Measurements from ENCODE around the gene SLC25A26.

SLC25A26 gene

DNA sequence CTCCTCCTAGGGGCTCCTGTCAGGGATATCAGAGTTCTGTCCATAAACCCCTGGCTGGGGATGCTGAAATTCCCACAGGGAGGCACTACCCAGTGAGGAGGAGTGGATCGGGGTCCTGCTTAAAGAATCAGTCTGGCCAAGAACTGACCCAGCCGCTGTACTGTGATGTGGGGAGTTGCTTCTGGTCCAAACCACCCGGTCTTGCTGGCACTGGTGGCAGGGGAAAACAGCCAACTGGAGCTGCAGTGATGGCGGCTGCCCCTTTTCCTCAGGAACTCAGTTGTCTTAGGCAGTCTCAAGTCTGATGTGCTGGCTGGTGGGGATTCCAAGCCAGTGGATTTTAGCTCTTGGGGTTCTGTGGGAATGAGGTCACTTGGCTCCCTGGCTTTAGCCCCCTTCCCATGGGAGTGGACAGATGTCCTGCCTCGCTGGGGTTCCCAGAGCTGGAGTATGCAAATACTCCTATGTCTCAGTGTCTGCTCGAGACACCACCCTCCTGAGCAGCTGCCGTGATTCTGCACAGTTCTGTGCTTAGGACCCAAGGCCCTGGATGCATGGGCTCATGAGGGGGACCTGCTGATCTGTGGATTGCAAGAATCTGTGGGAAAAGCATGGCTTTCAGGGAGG lies 97.1 kb downstream of the SLC25A26 start:
- peak in 32 of 56 donors; percentile 2 to 55 (median 18) for DNase-seq

DNA sequence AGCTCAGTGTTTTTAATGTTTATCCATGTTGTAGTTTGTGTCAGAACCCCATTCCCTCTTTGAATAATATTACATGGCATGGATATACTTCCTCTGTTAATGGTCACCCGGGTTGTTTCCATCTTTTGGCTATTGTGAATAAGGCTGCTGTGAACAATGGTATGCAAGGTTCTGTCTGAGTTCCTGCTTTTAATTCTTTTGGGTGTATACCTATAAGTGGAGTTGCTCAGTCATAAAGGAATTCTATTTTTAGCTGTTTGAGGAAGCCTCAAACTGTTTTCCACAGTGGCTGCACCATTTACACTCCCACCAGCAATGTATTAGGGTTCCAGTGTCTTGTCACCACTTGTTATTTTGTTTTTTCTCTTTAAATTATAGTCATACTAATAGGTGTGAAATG lies 99.6 kb downstream of the SLC25A26 start:
- no peak for DNase-seq

DNA sequence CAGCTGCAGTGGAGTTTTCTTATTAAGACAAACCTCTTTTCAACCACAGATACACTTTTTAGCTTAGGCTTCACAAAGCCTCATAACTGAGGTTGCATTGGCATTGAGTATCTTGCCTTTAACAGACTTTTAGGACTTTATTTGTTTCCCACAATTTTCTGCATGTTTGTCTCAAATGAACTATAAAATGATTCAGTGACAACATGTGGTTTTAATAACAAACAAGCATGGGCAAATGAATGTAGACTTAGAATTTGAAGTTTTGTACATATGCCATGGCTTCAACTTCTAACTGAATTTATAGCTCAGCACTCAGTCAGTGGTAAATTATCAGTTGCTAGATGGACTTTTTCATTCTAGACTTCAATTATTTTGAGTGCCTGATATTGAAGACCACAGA lies 101.6 kb downstream of the SLC25A26 start:
- DNase-seq, result no peak

DNA sequence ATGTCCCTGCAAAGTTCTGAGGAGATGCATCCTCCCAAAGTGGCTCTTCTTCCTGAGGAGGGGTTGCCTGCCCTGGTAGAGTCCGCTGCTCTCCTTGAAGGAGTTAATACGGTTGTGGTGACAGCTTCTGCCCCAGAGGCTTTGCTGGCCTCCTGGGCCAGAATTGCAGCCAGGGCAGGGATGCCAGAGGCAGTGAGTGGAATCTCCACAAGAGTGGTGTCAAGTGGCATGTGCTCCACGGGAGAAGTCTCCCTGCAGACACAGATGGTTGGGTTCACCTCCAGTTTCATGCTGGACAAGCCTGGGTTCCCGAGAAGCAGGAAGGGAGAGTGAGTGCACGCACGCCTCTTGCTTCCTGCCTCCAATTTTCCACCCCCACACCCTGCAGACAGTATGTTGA lies 105.5 kb downstream of the SLC25A26 start:
- DNase-seq, result no peak

DNA sequence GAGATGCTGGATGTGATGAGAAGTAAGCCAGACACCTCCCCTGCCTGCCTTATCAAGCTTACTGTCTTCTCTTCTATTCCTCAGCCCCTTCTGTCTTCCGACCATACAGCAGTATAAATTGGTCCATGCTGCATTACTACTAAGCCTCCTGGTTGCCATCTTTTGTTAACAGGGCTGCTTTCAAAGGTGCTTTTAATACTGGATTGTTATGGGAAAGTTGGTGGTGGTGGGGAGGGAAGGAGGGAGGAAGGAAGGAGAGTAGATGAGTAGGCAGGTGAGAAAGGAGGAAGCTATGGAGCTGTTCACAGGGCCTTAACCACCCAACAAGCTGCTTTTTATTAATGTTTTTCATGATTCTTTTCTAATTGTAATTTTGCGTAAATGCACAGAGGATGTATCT lies 114.9 kb downstream of the SLC25A26 start:
- no peak for DNase-seq

DNA sequence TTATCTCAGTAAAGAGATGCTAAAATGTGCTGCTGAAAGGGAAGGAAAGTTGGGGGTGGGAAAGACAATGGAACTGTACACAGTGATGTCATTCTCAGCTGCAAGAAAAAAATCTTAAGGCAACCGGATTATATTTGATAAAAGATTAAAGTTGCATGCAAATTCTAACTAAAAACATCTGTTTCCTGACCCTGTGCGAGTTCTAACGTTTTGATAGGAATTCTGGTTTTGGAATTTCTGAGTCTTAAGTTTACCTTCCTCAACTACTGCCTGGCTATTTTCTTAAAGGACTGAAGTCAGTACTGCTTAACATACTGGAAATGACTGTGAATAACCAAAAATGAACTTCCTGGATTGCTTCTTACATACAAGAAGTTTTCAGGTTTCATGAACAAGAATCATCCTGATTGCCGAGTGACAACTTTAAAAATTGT lies 115.5 kb downstream of the SLC25A26 start:
- no peak for DNase-seq

DNA sequence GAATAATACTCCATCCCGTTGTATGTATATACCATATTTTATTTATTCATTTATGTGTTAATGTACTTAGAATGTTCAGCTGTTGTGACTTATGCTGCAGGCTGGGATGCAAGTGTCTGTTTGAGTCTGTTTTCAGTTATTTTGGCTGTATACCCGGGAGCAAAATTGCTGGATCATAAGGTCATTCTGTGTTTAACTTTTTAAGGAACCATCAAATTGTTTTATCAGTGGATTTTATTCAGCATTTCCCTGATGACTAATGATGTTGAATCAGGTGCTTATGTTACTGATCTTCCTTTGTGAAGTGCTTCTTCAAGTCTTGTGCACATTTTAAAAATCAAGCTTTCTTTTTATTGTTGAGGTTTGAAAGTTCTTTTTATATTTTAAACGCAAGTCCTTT lies 118.1 kb downstream of the SLC25A26 start:
- DNase-seq, result no peak

DNA sequence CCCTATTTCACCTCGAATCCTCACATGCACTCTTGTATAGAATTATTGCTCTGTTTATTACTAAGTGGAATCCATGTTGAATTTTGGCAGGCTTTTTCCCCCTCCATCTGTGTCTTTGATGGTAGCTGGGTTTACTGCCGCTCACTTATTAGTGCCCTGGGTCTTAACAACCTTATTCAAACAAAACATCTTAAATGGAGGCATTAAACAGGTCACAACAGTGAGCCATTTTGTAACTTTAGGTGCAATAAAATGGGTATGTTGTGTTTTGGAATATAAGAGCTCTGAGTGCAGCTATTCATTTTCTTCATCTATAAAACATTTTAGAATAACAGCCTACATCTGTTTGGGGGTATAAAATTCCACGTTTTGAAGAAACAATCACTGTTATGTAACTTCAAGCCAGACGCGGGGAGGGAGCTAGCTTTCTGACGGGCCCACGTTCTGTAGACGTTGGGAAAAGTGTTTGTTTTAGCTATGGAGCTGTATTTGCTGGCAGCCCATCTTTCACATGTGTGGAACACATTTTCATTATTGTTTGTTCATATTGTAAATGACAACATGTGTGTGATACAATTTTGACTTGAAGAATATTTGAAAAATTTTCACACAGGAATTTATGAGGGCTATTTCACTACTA lies 122.0 kb downstream of the SLC25A26 start:
- no peak for DNase-seq

DNA sequence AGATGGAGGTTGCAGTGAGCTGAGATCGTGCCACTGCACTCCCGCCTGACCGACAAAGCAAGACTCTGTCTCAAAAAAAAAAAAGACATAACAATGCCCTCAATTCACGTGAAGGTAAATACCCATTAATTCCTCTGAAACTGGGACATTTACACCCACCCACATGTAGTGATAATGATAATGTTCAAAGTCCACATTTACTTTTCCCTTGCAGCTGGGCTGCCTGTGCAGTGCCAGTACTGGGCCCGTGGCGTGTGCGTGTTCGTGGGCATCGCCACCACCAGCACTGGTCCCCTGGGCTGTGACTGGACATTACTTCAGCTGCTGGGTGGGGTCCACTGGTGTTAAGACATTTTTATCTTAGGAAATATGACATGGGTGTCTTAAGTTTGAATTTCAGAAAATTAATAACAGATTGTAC lies 123.6 kb downstream of the SLC25A26 start:
- DNase-seq, result no peak

DNA sequence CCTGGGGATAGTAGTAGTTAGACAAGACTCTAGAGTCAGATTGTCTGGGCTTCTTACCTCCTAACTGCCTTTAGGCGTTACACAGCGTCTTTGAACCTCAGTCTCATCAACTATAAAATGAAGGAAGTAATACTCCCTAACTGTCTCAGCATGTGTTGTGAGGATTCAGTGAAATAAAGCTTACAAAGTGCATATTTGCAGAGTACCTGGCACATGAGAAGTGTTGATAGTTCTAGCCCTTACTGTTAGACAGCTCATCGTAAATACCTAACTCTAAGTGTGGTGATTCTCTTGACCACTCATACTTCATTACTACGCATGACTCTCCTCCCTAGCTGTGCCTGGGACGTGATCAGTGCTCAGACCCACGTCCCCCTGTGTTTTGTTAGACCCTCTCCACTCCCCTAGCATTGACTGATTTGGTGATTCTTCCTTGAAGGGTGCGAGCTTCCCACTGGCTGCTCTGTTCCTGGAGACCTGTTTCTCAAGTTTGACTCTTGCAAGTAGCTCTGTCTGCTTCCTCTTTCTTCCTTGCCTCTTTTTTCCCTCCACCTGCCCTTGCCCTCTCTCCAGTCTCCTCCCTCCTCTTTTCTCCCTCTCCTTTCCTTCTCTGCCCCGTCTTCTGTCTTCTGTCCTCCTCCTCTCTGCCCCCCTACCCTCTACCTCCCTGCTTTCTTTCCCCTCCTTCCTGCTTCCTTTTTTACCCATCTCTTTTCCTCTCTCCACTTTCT lies 124.2 kb downstream of the SLC25A26 start:
- no peak for DNase-seq

DNA sequence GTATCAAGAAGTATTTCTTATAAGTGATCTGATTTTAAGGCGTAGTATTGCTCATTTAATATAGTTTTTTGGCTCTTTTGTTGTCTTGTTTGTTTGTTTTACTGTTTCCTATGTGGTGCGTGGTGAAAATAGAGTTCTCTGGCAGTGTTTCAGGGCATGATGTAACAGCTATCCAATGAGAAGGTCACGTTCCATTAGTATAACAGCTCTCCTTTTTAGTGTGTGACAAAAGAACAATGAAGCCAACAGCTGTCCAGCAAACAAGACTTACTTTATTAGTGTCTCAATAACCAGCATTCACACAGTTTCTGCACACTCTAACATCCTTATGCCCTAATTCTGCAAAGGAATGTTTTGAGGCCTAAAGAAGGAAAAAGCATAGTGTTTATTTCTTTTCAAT lies 127.9 kb downstream of the SLC25A26 start:
- peak in 23 of 56 donors; percentile 2 to 54 (median 24) for DNase-seq

DNA sequence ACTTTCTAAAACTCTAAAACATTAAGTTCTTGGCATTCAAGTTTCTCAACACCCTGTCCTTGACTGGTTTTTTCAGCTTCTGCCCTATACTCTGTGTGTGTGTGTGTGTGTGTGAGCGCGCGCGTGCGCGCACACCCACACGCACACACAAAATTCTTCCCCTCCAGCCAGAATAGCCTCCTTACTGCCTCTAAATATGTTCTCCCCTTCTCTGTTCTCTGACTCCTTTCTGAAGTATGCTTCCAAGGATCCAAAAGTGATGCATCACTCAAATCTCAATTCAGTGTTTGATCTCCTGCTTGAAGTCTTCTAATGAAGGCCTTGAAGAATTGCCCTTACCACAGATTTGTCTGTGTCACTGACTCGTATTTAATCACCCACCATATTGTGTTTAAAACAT lies 129.8 kb downstream of the SLC25A26 start:
- DNase-seq, result no peak

DNA sequence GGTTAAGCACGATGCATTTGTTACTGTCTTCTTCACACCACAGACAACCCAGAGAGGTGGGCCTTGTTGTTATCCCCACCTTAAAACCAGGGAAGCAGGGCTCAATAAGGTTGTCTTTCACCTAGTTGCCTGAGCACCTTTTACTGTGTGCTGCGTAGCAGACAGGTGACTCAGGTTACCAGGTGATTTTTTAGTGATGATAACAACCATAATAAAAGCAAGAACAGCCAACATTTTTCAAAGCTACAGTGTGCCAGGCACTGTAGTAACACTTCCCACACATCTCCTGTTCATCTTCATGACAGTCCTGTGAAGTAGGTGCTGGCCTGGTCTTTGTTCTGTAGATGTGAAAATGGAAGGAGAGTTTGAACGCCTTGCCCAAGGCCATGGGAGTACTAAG lies 132.2 kb downstream of the SLC25A26 start:
- no peak for DNase-seq

DNA sequence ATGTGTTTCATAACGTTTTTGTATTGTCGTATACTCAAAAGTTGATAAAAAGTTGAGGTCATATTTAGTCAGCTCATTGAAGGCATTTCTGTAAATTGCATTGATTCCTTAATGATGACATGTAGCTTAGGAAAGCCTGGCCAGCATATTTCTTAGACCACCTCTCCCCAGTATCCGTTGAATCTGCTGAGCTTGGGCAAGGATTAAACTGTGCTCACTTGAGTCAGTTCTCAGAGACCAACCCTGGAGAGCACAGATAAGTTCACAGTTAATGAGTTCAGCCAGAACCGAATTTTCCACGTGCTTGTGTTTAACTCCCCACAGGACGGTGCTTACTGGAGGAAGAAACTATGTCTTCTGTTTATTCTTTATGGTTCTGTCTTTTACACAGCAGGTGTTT lies 132.7 kb downstream of the SLC25A26 start:
- DNase-seq, result no peak

DNA sequence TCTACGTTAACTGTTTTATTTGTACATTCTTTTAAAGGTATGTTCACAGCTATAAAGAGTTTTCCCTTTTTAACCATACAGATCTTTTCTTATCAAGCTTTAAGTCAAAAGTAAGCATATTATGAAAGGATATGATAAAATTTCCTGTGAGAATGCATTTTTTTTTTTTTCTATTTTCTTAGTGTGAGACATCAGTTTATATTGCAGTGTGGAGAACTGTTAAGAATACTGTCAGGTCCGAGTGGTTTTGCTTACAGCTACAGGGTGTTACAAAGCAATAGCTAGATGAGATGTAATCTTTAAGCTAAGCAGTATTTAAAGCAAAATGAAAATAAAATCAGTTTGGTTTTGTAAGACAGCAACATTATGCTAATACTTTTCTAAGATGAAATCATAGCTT lies 133.2 kb downstream of the SLC25A26 start:
- DNase-seq, result no peak

DNA sequence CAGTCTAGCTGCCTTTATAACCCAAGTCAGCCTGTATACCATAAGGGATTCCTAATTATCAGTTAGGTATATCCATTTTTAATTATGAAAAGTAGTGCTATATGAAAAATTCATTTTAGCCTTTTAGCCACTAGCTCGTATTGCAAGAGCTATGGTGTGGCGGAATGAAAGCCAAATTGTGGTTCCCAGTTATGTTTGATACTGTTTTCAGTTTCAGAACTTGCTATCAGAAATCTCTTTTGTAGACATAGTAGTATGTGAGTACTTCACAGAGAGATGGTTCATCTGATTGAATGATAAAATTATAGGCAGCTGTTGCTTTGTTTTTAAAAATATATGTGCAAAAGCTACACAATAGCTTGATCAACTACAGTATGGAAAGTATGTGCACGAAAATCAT lies 134.6 kb downstream of the SLC25A26 start:
- no peak for DNase-seq

DNA sequence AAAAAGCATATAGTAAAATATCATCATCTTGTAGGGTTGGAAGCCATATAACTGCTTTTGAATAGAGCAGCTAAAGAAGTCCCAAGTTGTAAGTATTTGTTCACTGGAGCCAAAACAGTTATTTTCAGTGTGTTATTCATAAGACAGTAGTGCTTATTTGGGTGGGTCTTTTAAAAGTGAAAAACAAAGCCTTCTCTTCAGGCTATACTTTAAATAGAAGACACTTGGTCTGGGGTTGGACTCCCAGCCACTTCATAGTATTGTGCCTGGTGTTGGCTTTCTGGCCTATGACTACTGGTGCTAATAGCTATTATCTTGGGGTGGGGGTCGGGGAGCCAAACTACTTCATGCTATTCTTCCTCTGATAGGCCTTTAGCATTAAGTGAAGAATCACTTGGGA lies 135.2 kb downstream of the SLC25A26 start:
- no peak for DNase-seq

DNA sequence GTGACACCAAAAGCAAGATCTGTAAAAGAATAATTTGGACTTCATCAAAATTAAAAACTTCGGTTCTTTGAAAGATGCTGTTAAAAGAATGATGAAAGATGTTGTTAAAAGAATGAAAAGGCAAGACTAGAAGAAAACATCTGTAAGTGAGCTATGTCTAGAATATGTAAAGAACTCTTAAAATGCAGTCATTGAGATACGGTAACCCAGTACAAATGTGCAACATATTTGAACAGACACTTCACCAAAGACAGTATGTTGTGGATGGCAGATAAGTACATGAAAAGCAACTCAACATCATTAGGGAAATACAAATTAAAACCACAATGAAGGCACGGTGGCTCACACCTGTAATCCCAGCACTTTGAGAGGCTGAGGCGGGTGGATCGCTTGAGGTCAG lies 140.6 kb downstream of the SLC25A26 start:
- DNase-seq, result no peak

DNA sequence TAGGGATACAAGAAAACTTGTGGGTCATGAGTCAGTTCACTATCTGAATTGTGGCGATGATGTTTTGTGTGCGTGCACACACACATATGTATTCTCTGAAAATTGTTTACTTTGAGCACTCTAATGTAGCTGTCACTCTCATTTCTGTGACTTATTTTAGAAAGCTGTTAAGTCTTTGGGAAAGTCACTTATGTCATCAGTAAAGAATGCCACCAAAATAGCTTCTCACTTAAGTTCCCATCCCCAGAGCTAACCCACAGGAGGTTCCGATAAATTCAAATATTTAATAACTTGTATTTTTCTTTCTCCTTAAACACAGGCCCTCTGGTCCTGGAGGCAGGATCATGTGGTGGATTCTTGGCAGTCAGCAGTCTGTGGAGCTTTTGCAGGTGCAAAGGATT lies 141.7 kb downstream of the SLC25A26 start:
- DNase-seq, result no peak

DNA sequence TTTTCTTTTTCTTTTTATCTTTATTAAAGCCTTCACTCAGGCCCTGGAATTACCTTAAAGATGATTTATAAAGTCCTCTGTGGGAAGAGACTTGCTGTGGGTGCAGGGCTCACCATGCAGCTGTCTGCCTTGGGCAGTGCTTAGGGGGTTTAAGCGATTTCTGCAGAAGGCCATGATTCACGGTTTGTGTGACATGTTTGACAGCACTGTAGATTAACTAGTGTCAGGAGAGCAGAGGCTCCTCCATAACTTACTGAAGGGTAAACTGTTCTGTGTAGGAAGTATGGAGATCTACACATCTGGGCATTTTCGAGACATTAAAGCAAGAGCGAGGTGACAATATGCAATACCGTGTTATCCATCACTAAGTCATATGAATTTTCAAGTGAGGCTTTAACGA lies 142.3 kb downstream of the SLC25A26 start:
- no peak for DNase-seq

DNA sequence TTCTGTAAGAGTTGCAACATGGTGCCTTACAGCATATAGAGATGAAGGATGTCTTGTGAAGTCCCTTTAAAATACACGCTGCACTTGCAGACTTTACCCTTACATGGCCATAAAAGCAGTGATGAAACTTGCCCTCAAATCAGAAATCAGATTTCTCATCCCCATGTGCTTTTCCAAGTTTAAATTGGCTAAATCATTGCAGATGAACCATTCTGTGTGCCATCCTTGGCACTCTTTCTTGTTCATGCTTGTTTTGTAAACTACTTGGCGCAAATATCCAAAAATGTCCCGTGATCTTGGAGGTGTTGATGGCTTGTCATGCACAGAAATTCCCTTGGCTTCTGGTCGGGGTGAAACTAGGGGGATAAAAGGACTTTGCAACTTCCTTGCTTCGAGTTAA lies 144.3 kb downstream of the SLC25A26 start:
- no peak for DNase-seq

DNA sequence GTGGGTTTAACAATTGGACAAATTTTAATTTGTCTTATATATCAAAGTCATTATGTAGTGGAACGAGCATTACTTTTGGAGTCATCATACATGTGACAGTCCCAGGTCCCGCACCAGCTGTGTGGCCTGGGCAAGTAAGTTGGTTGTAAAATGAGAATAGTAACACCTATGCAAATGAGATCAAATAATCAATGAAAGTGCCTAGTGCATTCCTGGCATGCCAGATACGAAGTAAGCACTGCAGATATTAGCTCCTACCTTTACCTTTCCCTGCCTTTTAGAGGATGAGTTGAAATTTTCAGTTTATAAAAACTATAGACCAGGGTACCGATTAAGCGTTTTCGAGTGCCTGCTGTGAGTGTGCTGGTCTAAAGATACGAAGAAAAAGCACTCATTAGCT lies 145.9 kb downstream of the SLC25A26 start:
- no peak for DNase-seq

DNA sequence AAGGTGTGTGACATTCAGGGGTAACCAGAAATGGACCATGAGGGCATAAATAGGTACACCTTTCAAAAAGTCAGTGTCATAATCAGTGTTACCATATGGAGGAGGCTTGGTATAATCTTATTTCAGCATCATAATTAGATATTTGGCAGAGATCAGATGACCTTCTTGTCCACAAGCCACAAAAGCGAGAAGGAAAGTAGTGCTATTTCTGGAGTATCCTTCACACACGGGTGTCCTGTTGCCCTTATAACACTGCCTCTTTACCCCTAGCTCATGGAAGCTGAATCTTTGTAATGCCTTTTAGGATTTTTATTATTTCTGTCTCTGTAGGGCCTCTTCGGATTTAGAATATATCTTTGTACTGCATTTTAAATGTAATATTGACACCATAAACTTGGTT lies 147.2 kb downstream of the SLC25A26 start:
- DNase-seq, result no peak
